GM18858 (cell line): ENCODE data around the gene TRIM31.

ENCODE experiments used
- ATAC-seq: cut with Tn5 transposase; IDR thresholded peaks from one replicate; pipeline ENCODE4 v1.9.1; 2021; ENCODE audit not compliant: unreplicated experiment

Gene TRIM31

DNA sequence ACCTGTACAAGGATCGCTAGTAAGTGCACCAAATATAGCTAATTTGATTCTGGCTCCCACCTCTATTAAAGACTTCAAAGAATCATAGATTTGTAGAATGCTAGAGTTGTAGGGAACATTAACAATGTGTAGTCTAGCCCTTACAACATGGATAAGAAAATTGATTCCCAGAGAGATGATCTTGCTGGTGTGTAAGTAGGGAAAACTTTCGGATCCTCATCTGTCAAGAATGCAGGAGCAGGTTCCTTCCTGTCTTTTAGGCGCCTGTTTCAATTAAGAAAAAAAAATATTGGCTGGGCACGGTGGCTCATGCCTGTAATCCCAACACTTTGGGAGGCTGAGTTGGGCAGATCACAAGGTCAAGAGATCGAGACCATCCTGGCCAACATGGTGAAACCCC lies 25.0 kb downstream of the TRIM31 start:
- no peak for ATAC-seq

DNA sequence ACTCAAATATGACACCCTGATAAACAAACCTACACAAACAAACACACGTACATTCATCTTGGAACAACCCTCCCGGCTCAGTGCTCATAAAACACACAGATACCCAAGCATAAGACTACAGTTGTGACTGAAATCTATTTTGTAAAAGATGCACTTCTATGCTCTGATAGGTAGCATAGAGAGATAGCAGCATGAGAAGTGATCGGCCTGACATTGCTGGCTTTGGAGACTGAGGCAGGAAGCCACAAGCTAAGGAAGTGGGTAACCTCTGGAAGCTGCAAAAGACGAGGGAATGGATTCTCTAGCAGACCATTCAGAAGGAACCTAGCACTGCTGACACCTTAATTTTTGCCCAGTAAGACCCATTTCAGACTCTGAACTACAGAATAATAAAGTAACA lies 35.7 kb downstream of the TRIM31 start:
- ATAC-seq, result no peak

DNA sequence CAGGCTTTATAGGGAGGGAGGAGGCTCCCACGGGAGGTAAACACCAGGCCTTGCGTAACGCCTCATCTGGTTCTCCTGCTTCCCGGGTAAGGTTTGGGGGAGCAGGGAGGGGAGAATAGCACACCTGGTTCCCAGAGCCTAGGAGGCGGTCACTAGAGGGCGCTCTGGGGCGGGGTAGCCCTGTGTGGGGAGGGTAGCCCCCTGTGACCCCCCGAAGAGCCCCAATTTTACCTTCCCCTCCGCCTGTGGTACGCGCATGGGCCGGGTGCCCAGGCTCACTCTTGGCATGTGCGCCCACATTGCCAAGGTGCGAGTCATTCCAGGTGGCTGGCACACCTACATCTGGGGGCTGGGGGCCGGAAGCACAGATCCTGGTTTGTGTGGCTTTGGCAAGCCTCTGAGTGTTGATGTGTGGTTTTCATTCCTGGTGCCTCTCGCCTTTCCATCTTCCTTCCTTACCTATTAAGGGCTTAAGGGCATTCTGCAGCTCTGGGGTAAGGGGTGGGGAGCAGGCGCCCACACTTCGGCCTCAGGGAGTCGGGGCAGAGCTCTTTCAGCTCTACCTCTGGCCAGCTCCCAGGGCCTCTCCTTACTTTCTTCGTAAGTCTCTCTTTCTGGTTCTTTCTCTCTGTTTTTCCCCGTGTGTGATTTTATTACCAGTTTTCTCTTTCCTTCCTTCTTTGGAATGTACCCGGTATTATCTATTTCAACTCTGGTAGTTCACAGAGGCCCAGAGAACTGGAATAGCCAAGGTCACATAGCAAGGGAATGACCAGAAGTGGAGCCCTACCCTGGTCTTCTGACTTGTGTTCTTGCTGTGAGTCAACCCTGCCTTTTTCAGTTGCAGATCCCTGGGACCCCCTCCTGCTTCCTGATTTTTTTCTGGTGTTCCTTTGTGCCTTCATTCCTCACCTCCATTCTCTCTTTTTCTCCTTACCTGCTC lies 36.8 kb downstream of the TRIM31 start:
- ATAC-seq, result no peak

DNA sequence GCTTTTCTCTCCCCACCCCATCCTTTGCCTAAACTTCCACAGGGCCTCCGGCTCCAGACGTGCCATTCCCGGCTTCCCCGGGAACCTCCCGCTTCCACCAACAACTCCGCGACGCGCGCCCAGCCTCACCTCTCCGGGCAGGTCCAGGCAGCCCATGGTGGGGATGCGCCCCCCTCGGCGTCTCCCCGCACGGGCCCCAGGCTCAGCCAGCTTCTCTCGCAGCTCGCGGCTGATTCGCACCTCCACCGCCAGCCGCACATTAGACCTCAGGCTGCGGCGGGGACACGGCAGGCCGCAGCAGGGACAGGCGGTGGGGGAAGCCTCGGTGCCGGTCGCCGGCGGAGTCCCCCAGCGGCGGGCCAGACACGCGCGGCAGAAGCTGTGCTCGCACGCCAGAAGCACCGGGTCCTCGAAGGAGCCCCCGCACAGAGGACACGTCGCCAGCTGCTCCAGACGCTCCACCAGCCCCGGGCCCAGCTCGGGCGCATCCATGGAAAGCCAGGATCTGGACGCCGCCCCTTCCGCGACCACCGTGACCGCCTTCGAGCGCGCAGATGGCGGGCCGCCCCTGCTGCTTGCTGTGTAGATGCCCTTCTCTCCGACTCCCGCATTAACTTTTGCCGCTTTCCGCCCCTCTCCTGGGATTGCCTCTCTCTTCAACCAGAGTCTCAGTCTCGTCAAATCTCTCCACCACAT lies 37.6 kb downstream of the TRIM31 start, which contains the start of gene RNF39:
RNF39 (minus strand) TSS at position 676 of the 696 bp plus-strand sequence; CDS start at position 492, 184 bp downstream.
- no peak for ATAC-seq

DNA sequence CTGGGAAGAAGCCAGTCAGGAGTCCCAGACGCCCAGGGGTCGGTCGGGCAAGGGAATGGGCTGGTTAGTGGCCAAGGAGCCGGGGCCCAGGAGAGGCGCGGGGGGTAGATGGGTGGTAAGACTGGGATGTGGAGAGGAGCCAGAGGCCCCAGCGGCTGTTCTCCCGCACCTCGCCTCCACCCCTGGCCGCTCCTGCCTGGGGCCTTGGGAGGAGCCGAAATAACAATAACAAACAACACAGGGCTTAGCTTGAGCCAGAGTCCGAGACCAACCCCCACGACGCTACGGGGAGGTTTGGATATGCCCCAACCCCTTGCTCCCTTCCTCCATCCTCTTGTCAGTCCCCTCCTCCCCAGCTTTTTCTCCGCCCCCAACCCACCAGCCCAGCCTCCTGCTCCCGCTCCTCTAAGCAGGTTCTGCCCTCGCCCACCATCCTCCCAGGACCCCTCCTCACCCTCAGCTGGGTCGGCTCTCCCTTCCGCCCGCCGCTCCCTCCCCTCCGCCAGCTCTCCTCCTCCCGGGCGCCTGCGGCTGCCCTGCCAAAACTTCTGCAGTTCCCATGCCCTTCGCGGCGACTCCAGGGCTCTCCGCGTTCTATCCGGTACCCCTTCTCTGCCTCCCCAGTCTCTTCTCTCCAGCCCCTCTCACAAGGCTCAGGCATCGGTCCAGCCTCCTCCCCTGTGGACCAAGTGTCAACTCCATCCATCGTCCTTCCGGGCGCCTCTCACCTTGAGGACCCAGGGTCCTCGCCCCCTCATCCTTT lies 38.4 kb downstream of the TRIM31 start:
- ATAC-seq, result no peak

DNA sequence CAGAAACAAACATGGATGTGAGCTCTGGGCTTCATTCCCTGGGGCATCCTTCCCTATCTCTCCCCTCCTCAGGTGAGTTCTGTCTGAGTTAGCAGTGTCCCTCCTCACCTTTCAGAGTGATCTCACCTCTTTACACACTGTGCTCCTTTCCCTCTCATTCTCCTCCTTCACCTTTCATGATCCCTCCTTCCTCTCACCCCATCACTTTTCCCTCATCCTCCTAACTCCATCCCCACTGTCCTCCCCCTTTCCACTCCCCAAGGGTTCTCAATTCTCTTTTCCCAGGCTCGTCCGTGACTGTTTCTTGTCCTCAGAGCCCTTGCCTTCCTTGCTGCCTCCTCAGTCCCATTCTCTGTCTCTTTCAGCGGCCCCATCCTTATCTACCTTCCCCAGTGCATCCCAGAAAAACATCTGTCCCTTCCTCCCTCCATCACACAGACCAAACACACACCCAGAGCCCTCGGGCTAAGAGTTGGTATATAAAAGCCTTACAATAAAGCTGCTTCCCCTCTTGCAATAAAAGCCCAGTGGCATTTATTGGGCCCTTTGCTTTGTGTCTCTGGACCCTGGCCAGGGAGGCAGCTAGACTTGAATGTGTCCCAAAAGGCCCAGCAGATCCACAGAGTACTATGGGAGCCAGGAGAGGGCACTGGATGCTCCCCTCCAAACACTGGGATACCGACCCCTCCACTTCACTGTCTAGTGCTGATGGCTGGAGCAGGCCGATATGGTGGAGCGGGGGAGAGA lies 39.2 kb downstream of the TRIM31 start:
- no peak for ATAC-seq

DNA sequence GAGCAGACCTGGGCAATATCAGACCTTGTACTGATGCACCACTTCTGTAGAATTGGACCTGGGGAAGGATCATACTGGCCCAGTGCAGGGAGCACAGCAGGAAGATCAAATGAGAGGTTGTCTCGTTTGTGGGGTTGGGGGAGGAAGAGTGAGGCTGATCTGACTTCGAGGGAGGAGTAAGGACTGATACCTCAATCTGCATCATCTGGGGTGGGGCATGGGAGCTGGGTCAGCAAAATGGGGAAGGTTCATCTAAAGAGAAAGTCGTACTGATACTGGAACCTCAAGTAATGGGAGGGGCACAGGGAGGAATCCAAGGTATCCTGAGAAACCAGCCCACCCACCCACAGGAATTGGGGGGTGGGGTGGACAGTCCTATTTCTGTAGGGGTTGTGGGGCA lies 41.0 kb downstream of the TRIM31 start:
- ATAC-seq, result no peak

DNA sequence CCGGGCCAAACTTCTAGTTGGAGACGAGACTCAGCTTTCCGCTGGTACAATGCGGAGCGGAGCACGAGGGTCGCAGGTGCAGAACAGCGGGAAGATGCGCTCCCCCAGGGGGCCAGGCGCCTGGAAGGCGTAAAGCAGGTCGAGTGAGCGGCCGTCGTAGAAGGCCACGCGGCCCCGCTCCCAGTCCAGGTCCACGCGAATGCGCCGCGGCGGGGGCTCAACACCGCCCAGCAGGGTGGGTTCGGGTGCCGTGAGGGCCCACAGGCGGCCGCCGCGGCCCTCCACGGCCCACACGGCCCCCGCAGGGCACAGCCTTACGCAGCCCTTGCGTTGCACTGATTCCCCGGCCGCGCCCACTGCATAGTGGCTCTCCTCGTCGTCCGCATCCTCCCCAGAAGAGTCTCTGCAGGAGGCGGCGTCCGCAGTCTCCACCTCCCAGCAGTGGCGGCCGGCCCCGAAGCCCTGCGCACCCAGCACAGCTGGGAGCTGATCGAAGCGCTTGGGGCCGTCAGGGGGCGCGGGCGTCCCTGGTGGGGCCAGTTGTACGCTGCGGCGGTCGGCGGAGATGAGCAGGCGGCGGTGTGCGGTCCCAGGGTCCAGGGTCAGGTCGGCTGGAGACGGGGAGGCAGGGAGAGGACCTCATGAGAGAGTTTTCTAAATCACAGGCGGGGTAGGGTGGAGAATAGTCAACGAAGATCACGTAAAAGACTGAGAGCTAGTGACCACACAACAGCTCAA lies 41.6 kb downstream of the TRIM31 start:
- no peak for ATAC-seq

DNA sequence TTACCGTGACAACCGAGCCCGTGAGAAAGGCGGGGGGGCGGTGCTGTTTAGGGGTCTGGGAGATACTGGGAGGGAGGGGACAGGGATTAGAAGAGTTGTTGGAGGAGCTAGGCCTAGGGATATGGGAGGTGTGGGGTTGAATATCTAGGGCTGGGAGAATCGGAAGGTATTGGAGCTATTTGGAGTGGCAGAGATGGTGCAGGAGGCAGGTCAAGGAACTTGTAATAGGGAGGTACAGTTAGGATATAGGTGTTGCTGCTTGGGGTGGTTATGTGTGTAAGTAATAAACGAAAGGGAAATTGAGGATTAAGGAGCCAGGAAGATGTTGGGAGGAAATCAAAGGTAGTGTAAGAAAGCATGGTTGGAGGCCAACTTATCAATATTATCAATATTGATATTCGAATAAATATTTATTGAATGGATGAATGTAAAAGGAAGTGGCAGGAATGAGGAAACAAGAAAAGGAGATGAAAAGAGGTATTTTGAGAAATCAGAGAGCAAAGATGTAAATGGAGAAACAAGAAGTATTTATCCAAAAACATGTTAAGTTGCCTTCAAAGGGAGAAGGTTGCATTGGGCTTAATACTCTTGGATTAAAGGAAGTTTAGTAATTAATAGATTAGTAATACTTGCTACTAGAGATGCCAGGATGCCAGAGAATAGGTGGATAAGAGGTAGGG lies 45.3 kb downstream of the TRIM31 start:
- no peak for ATAC-seq

DNA sequence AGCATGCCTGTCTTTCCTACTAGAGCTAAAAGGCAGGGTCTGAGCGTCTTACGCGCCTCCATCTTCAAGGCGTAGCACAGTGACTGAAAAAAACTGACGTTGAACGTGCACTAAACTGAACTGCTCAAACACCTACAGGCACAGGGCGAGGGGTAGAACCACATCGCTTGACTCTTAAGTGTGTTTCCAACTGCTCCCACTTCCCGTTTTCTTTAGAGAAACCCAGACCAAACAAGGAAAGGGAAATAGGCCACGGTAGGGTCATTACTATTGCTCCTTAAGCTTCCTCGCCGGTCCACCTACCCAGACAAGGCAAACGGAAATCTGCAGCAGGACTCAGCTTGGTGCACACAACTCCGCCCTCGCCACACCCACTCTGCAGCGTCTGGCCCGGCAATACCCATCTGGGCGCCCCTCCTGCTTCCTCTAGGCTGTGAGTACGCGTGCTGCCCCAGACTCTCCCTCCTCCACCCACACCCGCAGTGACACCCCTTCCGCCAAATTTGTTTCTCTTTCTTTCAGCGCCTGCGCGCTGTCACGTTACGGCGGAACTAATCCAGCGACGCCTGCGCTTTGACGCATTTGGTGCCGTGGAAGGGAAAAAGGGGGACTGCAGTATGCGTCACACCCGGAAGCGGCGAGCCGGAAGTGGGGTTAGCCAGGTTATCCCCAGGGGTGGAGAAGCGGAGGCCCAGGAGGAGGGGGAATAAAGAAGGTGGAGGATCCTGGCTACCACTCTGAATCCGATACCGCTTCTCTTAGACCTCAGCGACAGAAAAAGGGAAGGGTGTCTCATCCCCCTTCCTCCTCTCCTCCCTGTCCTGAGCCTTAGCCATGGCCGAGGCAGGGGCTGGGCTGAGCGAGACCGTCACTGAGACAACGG lies 46.1 kb downstream of the TRIM31 start, which contains the start of gene PPP1R11:
PPP1R11 (plus strand) TSS at position 622 of the 883 bp plus-strand sequence; CDS start at position 835, 213 bp downstream.
- ATAC-seq, result peak; percentile 78

DNA sequence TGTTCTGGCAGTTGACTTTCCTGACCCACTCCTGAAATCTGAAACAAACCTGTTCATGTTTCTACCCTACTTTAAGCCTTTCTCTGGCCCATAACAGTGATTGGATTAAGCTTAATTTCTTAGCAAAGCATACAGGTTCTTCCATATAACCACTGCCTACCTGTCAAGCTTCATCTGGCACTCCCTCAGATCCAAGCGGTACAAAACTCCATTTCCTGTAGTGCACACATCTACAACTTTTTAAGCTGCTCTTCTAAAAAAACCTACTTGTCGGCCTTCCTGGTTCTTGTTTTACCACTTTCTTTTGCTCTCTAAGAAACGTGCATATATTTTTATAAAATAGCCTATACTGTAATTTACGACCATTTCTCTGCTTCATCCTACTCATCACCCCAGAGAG lies 46.8 kb downstream of the TRIM31 start:
- ATAC-seq, result no peak

DNA sequence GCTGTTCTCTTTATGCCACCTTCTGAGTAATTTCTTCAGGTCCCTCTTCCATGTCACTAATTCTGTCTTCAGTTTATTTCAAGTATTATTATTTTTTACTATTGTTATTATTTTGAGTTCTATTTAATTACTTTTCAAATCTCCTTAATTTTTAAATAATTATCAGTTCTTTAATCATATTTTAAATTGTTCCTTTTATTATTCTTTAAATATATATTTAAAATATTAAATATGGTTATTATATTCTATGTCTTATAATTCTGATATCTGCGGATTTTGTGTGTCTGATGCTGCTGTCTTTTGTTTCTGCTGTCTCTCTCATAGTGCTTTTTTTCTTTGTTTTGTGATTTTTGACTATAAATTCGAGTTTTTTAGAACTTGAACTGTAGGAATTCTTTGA lies 49.6 kb downstream of the TRIM31 start:
- ATAC-seq, result no peak

DNA sequence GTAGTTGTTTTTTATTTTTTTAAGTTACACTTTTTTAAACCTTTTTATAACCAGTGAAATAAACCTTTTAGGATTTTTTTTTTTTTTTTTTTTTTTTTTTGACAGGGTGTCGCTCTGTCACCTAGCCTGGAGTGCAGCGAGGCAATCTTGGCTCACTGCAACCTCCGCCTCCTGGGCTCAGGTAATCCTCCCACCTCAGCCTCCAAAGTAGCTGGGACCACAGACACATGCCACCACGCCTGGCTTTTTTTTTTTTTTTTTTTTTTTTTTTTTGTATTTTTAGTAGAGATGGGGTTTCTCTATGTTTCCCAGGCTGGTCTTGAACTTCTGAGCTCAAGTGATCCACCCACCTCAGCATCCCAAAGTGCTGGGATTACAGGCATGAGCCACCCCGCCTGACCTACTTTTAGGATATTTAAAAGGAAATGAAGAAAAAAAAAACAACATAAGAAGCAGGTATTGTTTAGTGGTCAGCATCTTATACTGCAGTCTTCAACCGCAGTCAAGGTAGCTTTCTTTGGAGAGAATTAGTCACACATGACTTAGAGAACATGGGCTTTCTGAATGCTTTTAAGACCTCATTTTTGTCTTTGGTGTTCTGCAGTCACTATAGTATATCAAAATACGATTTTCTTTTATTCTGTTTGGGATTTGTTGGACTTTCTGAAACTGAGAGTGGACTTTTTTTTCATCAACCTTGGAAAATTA lies 50.3 kb downstream of the TRIM31 start:
- ATAC-seq, result no peak

DNA sequence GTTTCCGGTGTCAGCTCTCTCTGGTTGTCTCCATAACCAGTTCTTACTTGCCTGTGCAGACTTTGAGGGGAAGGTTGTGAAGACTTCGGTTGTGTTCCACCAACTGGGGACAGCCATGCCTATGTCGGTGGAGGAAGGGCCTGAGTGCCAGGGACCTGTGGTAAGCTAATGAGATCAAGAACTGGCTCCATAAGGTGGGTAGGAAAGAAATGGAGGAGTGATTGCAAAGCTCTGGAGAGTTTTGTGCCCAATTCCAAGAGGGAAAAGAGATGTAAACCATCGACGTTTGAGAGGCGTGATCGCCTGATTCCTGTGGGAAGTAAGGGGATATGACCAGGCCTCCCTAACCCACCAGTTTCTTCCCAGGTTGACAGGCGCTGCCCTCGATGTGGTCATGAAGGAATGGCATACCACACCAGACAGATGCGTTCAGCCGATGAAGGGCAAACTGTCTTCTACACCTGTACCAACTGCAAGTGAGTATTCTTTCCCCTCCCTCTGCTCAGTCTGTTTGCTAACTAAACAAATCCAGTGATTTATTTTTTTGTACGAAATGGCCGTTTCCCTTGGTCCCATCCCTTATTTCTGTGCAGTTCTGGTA lies 50.9 kb downstream of the TRIM31 start:
- no peak for ATAC-seq

DNA sequence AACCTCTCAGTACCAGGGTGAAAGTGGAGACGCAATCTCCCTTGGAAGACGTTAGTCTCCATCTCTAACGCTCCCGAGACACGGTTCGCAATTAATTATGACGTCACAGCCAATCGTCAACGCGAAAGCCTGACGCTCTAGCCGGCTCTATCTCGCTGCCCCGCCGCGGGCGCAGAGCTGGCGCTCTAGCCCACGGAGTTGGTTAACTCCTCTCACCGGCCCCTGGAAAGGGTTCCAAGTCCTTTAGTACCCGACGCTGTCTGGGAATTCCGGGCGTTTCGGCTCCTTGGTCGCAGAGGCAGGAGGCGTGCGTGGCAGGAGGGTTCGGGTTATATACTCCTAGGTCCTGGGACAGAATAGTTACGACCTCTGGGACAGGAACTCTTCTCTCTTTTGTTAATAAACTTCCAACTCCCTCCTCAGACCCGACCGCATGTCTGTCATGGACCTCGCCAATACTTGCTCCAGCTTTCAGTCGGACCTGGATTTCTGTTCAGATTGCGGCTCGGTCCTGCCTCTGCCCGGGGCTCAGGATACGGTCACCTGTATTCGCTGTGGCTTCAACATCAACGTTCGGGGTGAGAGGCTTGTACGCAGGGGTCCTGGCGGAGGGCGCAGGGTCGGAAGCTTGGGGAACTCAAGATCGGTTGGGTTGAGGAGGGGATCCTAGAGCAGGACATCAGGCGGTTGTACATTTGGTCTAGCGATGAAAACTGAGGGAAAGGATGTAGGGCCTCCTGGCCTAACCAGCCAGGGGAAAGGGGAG lies 51.6 kb downstream of the TRIM31 start, which contains the start of gene POLR1H:
POLR1H (plus strand) TSS at position 174 of the 766 bp plus-strand sequence; CDS start at position 434, 260 bp downstream.
- peak; percentile 74 for ATAC-seq

DNA sequence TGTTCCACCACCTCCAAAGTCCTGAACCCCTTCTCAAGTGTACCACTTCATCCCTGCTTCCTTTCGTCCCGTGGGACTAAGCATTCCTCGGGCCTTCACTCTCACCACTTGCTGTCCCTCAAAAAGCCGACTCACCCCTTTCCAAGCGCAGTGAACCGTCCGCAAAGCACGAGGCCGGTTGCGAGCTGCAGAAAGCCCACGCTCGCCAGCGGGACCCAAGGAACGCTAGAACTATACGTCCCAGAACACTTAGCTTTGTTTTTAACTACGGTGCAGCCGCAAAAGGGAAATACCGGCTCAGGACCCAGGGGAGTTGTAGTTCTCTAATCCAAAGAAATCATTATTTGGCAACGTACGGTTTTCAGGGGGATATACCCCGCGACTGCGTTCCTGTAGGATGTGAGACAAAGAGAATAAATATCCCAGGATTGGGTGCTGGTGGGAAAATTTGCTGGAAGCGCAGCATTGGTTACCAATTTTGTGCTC lies 52.2 kb downstream of the TRIM31 start:
- ATAC-seq, result no peak
